K562 (cell line): ENCODE measurements around the gene SVOP. TPM values are rescaled to one million over a fixed set of nuclear protein-coding genes. Genes with fewer than 3 reads are reported as not detected.

Source experiments
- ATF7 ChIP-seq: fragments of 450-650 bp; IDR thresholded peaks from 2 replicates; pipeline ENCODE4 v1.7.1; 2014; ENCODE audit warnings: mild to moderate bottlenecking, moderate library complexity
- CREM ChIP-seq: IDR thresholded peaks from 2 replicates; pipeline ENCODE4 v1.6.1; 2014; ENCODE audit warnings: antibody characterized with exemption, low read depth
- FOXP1 ChIP-seq: sonication (generic); formaldehyde crosslinking; IDR thresholded peaks from 2 replicates; pipeline ENCODE4 v1.8.0; 2022; ENCODE audit warnings: mild to moderate bottlenecking, missing genetic modification reagents
- GATAD2B ChIP-seq: fragments of 450-650 bp; IDR thresholded peaks from 2 replicates; pipeline ENCODE4 v1.6.1; 2017; ENCODE audit warnings: mild to moderate bottlenecking, borderline replicate concordance
- HDAC3 ChIP-seq: fragments of 450-650 bp; IDR thresholded peaks from 2 replicates; pipeline ENCODE4 v1.6.1; 2018; ENCODE audit warnings: borderline replicate concordance, mild to moderate bottlenecking, moderate library complexity; ENCODE audit not compliant: partially characterized antibody
- JUN ChIP-seq, 2 experiments: sonication (generic) in 1 of 2; formaldehyde crosslinking in 1 of 2; IDR thresholded peaks; 2 replicates each; pipeline versions ENCODE4 v1.6.1 to v1.8.0; 2012 to 2022; ENCODE audit warnings: borderline replicate concordance in 2 of 2, mild to moderate bottlenecking in 2 of 2, improper control_type of control experiment in 1 of 2, low read depth in 1 of 2, low read length in 1 of 2, missing genetic modification reagents in 1 of 2
- JUNB ChIP-seq: fragments of 450-650 bp; formaldehyde crosslinking; conservative IDR thresholded peaks from 2 replicates; pipeline ENCODE4 v1.4.0; 2020; ENCODE audit warnings: mild to moderate bottlenecking
- JUND ChIP-seq, 2 experiments: IDR thresholded peaks; 2 replicates in 1 of 2; 3 replicates in 1 of 2; pipeline ENCODE4 v1.6.1; 2011; ENCODE audit warnings: borderline replicate concordance in 2 of 2, low read depth in 2 of 2, low read length in 2 of 2, improper control_type of control experiment in 1 of 2, missing biosample characterization in 1 of 2, missing genetic modification characterization in 1 of 2, missing genetic modification reagents in 1 of 2
- MXI1 ChIP-seq: IDR thresholded peaks from 2 replicates; pipeline ENCODE4 v1.6.1; 2011; ENCODE audit warnings: low read depth, mild to moderate bottlenecking, improper control_type of control experiment, low read length
- NCOA6 ChIP-seq: fragments of 450-650 bp; IDR thresholded peaks from 2 replicates; pipeline ENCODE4 v1.6.1; 2017; ENCODE audit warnings: mild to moderate bottlenecking
- SNRNP70 ChIP-seq: fragments of 200-400 bp; formaldehyde crosslinking; optimal IDR thresholded peaks from 2 replicates; pipeline ENCODE3; 2017; ENCODE audit warnings: low read depth, low read length
- ZNF124 ChIP-seq: sonication (generic); formaldehyde crosslinking; IDR thresholded peaks from 2 replicates; pipeline ENCODE4 v1.8.1; 2022; ENCODE audit warnings: missing genetic modification reagents
- ZNF311 ChIP-seq: fragments of 250-450 bp; sonication (Bioruptor Pico); IDR thresholded peaks from 2 replicates; pipeline ENCODE4 v1.4.0; 2020; ENCODE audit warnings: mild to moderate bottlenecking, moderate library complexity
- ZNF316 ChIP-seq: fragments of 450-650 bp; IDR thresholded peaks from 2 replicates; pipeline ENCODE4 v1.6.1; 2016
- polyA plus RNA-seq, 8 experiments: library from polyadenylated mRNA; depleted of rRNA in 4 of 8; stranded (reverse) in 5 of 8; unstranded in 3 of 8; fragments of >200 nt; fragmentation: Nextera tagmentation in 2 of 8; fragmentation: Illumina TruSeq in 1 of 8; extraction: Ambion mirVana in 2 of 8; extraction: Trizol in 1 of 8; gene quantifications; 2 replicates each; pipeline versions ENCODE4 v1.2.1 to v1.2.3, GENCODE V29; 2011 to 2014; ENCODE audit warnings: inconsistent platforms in 1 of 8, missing spikeins in 1 of 8
- total RNA-seq, 7 experiments: library from RNA; depleted of rRNA in 6 of 7; stranded (reverse); fragments of >200 nt in 6 of 7; fragmentation: Illumina TruSeq in 2 of 7; extraction: Trizol in 2 of 7; gene quantifications; 2 replicates each; pipeline versions ENCODE4 v1.2.1 to v1.2.3, GENCODE V29; 2011 to 2021; ENCODE audit warnings: low replicate concordance in 1 of 7
- TF ChIP-seq, protein P1 (sequence below): conservative IDR thresholded peaks from 2 replicates; pipeline ENCODE4 v1.6.1; 2011; ENCODE audit warnings: low read depth, mild to moderate bottlenecking, low read length; ENCODE audit not compliant: control insufficient read depth
- TF ChIP-seq, protein P2 (sequence below): fragments of 250-450 bp; sonication (Bioruptor Pico); IDR thresholded peaks from 2 replicates; pipeline ENCODE4 v1.5.0; 2021; ENCODE audit warnings: mild to moderate bottlenecking, moderate library complexity
- TF ChIP-seq, protein P3 (sequence below): fragments of 450-650 bp; IDR thresholded peaks from 2 replicates; pipeline ENCODE4 v1.6.1; 2016; ENCODE audit warnings: borderline replicate concordance
- TF ChIP-seq, protein P4 (sequence below): sonication (generic); formaldehyde crosslinking; IDR thresholded peaks from 2 replicates; pipeline ENCODE4 v1.8.0; 2022; ENCODE audit warnings: mild to moderate bottlenecking, missing genetic modification reagents

The SVOP gene
- total and polyA plus RNA-seq, 9 of the 15 experiments (the other 6 are each of a cell fraction or from before 2014, with no cell fraction given) = 0.01 to 0.09 (median 0.06) TPM; not detected in 1

DNA sequence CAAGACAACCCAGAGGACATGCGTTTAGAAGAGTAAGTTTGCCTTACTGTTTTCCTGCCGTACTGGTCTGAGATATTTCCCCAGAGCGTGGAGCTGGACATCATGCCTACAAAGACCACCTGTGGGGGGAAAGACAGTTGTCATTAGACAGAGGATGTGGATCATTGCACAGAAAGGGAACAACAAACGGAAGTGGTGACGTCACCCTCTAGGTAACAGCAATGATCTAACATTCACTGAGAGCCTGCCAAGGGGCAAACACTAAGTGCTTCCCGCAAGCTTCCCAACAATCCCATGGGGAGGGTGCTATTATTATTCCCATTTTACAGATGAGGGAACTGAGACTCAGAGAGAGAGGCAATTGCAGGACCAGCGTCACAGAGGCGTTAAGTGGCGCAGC is 48.5 kb downstream of the SVOP start (continued):
- TF ChIP-seq GATAD2B (no peak), HDAC3 (no peak), FOXP1 (CRISPR knock-in tag) (no peak), SNRNP70 (no peak), NCOA6 (no peak), ATF7 (peak; percentile 94), JUND (IDR thresholded peaks at IDR 0.05; ENCODE audit: borderline replicate concordance, low read depth, low read length) (peak; percentile 76), JUND (tag; IDR thresholded peaks at IDR 0.05; ENCODE audit: borderline replicate concordance, low read depth, low read length) (peak; percentile 83; the same call in 2 of the 3 replicates), ZNF124 (CRISPR knock-in tag) (no peak), JUNB (CRISPR knock-in tag) (peak; percentile 65; the same call in 1 of the 2 replicates), JUN (IDR thresholded peaks at IDR 0.05; ENCODE audit: borderline replicate concordance, low read depth, low read length) (peak; percentile 61; the same call in 1 of the 2 replicates), JUN (CRISPR knock-in tag; IDR thresholded peaks at IDR 0.05; ENCODE audit: borderline replicate concordance) (no peak), MXI1 (no peak), ZNF311 (CRISPR knock-in tag) (no peak), ZNF316 (no peak), CREM (peak; percentile 60)
- TF ChIP-seq, protein P1, sequence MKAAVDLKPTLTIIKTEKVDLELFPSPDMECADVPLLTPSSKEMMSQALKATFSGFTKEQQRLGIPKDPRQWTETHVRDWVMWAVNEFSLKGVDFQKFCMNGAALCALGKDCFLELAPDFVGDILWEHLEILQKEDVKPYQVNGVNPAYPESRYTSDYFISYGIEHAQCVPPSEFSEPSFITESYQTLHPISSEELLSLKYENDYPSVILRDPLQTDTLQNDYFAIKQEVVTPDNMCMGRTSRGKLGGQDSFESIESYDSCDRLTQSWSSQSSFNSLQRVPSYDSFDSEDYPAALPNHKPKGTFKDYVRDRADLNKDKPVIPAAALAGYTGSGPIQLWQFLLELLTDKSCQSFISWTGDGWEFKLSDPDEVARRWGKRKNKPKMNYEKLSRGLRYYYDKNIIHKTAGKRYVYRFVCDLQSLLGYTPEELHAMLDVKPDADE = no peak
- TF ChIP-seq, protein P2, sequence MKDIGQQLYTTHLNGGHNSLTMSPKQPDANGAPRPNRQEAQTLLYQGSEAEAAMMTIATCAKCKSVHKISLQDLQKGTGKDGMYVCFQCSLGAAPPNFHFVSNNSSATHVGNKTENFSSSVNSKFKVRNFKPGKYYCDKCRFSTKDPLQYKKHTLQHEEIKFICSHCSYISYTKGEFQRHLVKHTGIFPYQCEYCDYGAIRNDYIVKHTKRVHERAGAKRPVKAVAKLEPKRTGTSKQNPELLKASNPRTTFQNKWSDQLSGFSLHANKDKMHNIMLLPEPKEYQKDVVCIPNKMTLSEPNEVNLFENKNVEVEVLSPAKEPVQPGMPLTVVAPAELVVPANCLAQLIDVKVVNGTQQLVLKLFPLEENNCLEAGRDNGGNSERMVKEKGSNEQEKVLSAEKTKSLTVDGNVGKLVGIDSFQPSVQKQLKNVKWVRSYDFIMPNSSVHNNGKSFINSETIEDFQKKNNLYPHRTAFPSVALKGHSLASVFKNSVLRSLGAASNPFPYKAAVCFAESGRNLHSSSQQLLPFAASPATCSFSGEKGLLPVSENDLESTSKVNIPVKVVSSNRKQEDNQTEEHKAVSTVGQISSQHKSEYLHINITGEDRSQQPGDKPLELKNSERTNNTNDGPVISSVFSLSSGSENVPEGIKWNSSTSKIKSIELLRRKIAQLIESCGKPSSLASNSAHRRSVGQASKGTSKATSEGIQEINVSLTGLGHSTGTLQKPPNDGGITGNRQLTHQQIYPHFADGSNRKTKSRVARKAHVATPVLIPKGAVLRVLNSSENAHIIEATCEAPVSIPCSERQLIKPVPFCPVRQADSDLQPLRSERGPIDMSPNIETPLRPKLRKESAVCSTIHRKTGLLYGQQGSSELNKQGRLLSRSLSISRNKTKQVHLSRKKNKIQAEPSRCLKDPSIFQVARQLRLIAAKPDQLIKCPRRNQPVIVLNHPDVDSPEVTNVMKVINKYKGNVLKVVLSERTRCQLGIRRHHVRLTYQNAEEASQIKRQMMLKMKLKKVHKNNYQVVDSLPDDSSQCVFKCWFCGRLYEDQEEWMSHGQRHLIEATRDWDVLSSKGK = no peak
- TF ChIP-seq, protein P3, sequence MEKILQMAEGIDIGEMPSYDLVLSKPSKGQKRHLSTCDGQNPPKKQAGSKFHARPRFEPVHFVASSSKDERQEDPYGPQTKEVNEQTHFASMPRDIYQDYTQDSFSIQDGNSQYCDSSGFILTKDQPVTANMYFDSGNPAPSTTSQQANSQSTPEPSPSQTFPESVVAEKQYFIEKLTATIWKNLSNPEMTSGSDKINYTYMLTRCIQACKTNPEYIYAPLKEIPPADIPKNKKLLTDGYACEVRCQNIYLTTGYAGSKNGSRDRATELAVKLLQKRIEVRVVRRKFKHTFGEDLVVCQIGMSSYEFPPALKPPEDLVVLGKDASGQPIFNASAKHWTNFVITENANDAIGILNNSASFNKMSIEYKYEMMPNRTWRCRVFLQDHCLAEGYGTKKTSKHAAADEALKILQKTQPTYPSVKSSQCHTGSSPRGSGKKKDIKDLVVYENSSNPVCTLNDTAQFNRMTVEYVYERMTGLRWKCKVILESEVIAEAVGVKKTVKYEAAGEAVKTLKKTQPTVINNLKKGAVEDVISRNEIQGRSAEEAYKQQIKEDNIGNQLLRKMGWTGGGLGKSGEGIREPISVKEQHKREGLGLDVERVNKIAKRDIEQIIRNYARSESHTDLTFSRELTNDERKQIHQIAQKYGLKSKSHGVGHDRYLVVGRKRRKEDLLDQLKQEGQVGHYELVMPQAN = no peak
- TF ChIP-seq, protein P4, sequence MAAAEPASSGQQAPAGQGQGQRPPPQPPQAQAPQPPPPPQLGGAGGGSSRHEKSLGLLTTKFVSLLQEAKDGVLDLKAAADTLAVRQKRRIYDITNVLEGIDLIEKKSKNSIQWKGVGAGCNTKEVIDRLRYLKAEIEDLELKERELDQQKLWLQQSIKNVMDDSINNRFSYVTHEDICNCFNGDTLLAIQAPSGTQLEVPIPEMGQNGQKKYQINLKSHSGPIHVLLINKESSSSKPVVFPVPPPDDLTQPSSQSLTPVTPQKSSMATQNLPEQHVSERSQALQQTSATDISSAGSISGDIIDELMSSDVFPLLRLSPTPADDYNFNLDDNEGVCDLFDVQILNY (CRISPR knock-in tag) = no peak
